Activated CD8-positive, alpha-beta T cell treated with anti-CD3 and anti-CD28 coated beads for 36 hours (primary cell): ENCODE results near the gene TRAPPC2L. TPM values are rescaled to one million over a fixed set of nuclear protein-coding genes. Genes with fewer than 3 reads are reported as not detected.
A peak's percentile ranks its signal among the peaks of the same experiment; 100 is the strongest.

ENCODE experiments used
- ATAC-seq: fragments of 200-7000 bp; cut with Tn5 transposase; one replicate; pipeline ENCODE4 v1.10.0; 2021; ENCODE audit warnings: mild to moderate bottlenecking, moderate library complexity
- CTCF ChIA-PET: fragments of 350-600 bp; sonication (Branson Sonifier 250); formaldehyde crosslinking; loops from one replicate; lab custom pipeline; 2021; ENCODE audit warnings: antibody characterized with exemption; lab: Charles Lee
- POLR2A ChIA-PET: fragments of 350-600 bp; sonication (Branson Sonifier 250); formaldehyde crosslinking; loops from one replicate; lab custom pipeline; 2021; ENCODE audit warnings: antibody characterized with exemption; lab: Charles Lee
- DNase-seq: peaks from one replicate; pipeline ENCODE4 v3.0.0-alpha.2; 2020
- H3K27ac Mint-ChIP-seq: one replicate; pipeline ENCODE4 v1.8.0; 2021; ENCODE audit warnings: mild to moderate bottlenecking, mixed read lengths
- H3K27me3 Mint-ChIP-seq: one replicate; pipeline ENCODE4 v1.8.0; 2021; ENCODE audit warnings: mixed read lengths
- H3K36me3 Mint-ChIP-seq: one replicate; pipeline ENCODE4 v1.8.0; 2021; ENCODE audit warnings: low read depth, mixed read lengths
- H3K4me1 Mint-ChIP-seq: one replicate; pipeline ENCODE4 v1.8.0; 2021; ENCODE audit warnings: low read depth, mixed read lengths
- H3K4me3 Mint-ChIP-seq: one replicate; pipeline ENCODE4 v1.8.0; 2021; ENCODE audit warnings: mild to moderate bottlenecking, moderate library complexity, mixed read lengths
- H3K9me3 Mint-ChIP-seq: one replicate; pipeline ENCODE4 v1.8.0; 2021; ENCODE audit warnings: mixed read lengths
- CTCF ChIP-seq: fragments of 200-600 bp; IDR thresholded peaks from one replicate; pipeline ENCODE4 v1.8.0; 2022; ENCODE audit warnings: antibody characterized with exemption, mild to moderate bottlenecking
- intact Hi-C: fragments of 100-400 bp; cut with micrococcal nuclease; formaldehyde crosslinking; loops from one replicate; pipeline ENCODE4 v1.10.0; 2022
- total RNA-seq, 2 experiments: library from RNA; stranded (reverse); gene quantifications; one replicate each; pipeline ENCODE4 v1.2.3, GENCODE V29; 2021

Gene TRAPPC2L
- 10 to 100 TPM; 56.4 to 61.9 TPM for total RNA-seq

GRCh38 chr16:88856828-88857727 lies at the start of gene TRAPPC2L, which contains the start of gene GALNS:
Gene TRAPPC2L, plus strand, starts transcription at chr16:88857127. Its CDS starts 24 bp downstream, at chr16:88857151.
Gene GALNS, minus strand, starts transcription at chr16:88856947. Its CDS starts 70 bp downstream, at chr16:88856877.
- Mint-ChIP-seq H3K4me3 (peak within 1 kb of the TSS; percentile 92), H3K9me3 (no peaks in the 10 kb centered on the region), H3K27ac (peak within 1 kb of the TSS; percentile 87), H3K36me3 (peaks cover 13% of the 10 kb centered on the region), H3K27me3 (no peaks in the 10 kb centered on the region), H3K4me1 (peaks cover 31% of the 10 kb centered on the region)
- CTCF ChIA-PET: interaction anchor here (0.9 to 2.8 kb wide), 19 partner anchors 11 to 356 kb away, joined by 3 to 66 read pairs (median 4); partner anchors contain the start of gene APRT
- peak; percentile 100 for DNase-seq
- POLR2A ChIA-PET: interaction anchor here (0.7 to 2.2 kb wide), 11 partner anchors 8 to 330 kb away, joined by 3 to 10 read pairs (median 3); partner anchors contain the start of gene CDT1
- intact Hi-C loops: no loop called here
- ATAC-seq: peak; percentile 92
- no peak for TF ChIP-seq CTCF

- Mint-ChIP-seq H3K4me3 (no peak overlapping the region), H3K4me1 (peaks cover 11% of the 10 kb centered on the region), H3K36me3 (peaks cover 59% of the 10 kb centered on the region), H3K9me3 (no peaks in the 10 kb centered on the region), H3K27me3 (no peaks in the 10 kb centered on the region), H3K27ac (no peak overlapping the region)
- DNase-seq (no peak), ATAC-seq (no peak)
- ChIA-PET POLR2A (interaction anchor here (0.6 to 7.3 kb wide), 3 partner anchors 25 to 161 kb away, joined by 3 to 81 read pairs (median 23); partner anchors contain the start of gene PIEZO1), CTCF (no interaction called here)
- intact Hi-C loops: no loop called here
- TF ChIP-seq CTCF: no peak
Observed at GRCh38 chr16:88807142-88807625, 49.7 kb upstream of the TRAPPC2L start.

GRCh38 chr16:88807626-88808453 lies 49.1 kb upstream of the TRAPPC2L start:
- Mint-ChIP-seq H3K27ac (peak overlapping the region; percentile 42), H3K27me3 (no peaks in the 10 kb centered on the region), H3K36me3 (peaks cover 59% of the 10 kb centered on the region), H3K4me3 (peak overlapping the region; percentile 91), H3K4me1 (peaks cover 11% of the 10 kb centered on the region), H3K9me3 (no peaks in the 10 kb centered on the region)
- CTCF ChIA-PET: no interaction called here
- no peak for ATAC-seq
- POLR2A ChIA-PET: interaction anchor here (0.6 to 7.3 kb wide), 5 partner anchors 26 to 162 kb away, joined by 3 to 81 read pairs (median 4); partner anchors contain the start of genes CTU2, PIEZO1 and RNF166
- no peak for TF ChIP-seq CTCF
- intact Hi-C loops: no loop called here
- no peak for DNase-seq

GRCh38 chr16:88809068-88809675 lies 47.8 kb upstream of the TRAPPC2L start:
- DNase-seq: no peak
- POLR2A ChIA-PET: interaction anchor here (0.6 to 7.3 kb wide), 9 partner anchors 27 to 171 kb away, joined by 3 to 81 read pairs (median 6); partner anchors contain the start of genes CTU2, GALNS, IL17C and PIEZO1
- Mint-ChIP-seq H3K27ac (peak overlapping the region; percentile 52), H3K36me3 (peaks cover 57% of the 10 kb centered on the region), H3K9me3 (no peaks in the 10 kb centered on the region), H3K4me3 (peak overlapping the region; percentile 91), H3K27me3 (no peaks in the 10 kb centered on the region), H3K4me1 (peaks cover 14% of the 10 kb centered on the region)
- ATAC-seq: no peak
- intact Hi-C loops: no loop called here
- CTCF ChIA-PET: interaction anchor here (1.5 to 2.2 kb wide), 4 partner anchors 29 to 407 kb away, joined by 3 to 8 read pairs (median 5); partner anchors contain the start of genes GALNS and TRAPPC2L
- TF ChIP-seq CTCF: no peak
